Nephron progenitor cell (in vitro differentiated cells): Measurements from ENCODE around the gene NUP210.

Experiments used
- DNase-seq: peaks from one replicate; pipeline ENCODE4 v3.0.0; 2021
- H3K27ac Mint-ChIP-seq: 2 replicates; pipeline ENCODE4 v1.8.0; 2021; ENCODE audit warnings: mild to moderate bottlenecking, moderate library complexity, mixed read lengths
- H3K27me3 Mint-ChIP-seq: 2 replicates; pipeline ENCODE4 v1.8.0; 2021; ENCODE audit warnings: mild to moderate bottlenecking, low read depth, mixed read lengths; ENCODE audit not compliant: poor library complexity
- H3K36me3 Mint-ChIP-seq: 2 replicates; pipeline ENCODE4 v1.8.0; 2021; ENCODE audit warnings: low read depth, mixed read lengths
- H3K4me1 Mint-ChIP-seq: 2 replicates; pipeline ENCODE4 v1.8.0; 2021; ENCODE audit warnings: mixed read lengths
- H3K4me3 Mint-ChIP-seq: 2 replicates; pipeline ENCODE4 v1.8.0; 2021; ENCODE audit warnings: mild to moderate bottlenecking, moderate library complexity, mixed read lengths
- H3K9me3 Mint-ChIP-seq: 2 replicates; pipeline ENCODE4 v1.8.0; 2021; ENCODE audit warnings: mild to moderate bottlenecking, moderate library complexity, mixed read lengths
- CTCF ChIP-seq: fragments of 200-600 bp; sonication (generic); IDR thresholded peaks from 2 replicates; pipeline ENCODE4 v1.5.0; 2021; ENCODE audit warnings: antibody characterized with exemption

NUP210 gene

GRCh38 chr3:13274551-13275332 is 145.4 kb downstream of the NUP210 start:
- TF ChIP-seq CTCF = no peak

GRCh38 chr3:13274125-13274524 is 146.0 kb downstream of the NUP210 start:
- no peak overlapping the region for H3K27ac Mint-ChIP-seq
- no peak for TF ChIP-seq CTCF
- DNase-seq = no peak
- H3K36me3 Mint-ChIP-seq = no peaks in the 10 kb centered on the region
- peaks cover 23% of the 10 kb centered on the region for H3K4me1 Mint-ChIP-seq
- peaks cover 17% of the 10 kb centered on the region for H3K27me3 Mint-ChIP-seq
- no peak overlapping the region for H3K4me3 Mint-ChIP-seq
- peaks cover 4% of the 10 kb centered on the region for H3K9me3 Mint-ChIP-seq

More at GRCh38 chr3:13274551-13275332, 145.4 kb downstream of the NUP210 start:
- Mint-ChIP-seq H3K4me1 (peaks cover 23% of the 10 kb centered on the region), H3K27ac (no peak overlapping the region), H3K4me3 (no peak overlapping the region), H3K9me3 (no peaks in the 10 kb centered on the region), H3K27me3 (peaks cover 17% of the 10 kb centered on the region), H3K36me3 (no peaks in the 10 kb centered on the region)
- no peak for DNase-seq

GRCh38 chr3:13273604-13274105 is 146.5 kb downstream of the NUP210 start:
- Mint-ChIP-seq H3K4me1 (peaks cover 23% of the 10 kb centered on the region), H3K4me3 (no peak overlapping the region), H3K27me3 (peaks cover 17% of the 10 kb centered on the region), H3K27ac (no peak overlapping the region), H3K36me3 (no peaks in the 10 kb centered on the region), H3K9me3 (peaks cover 4% of the 10 kb centered on the region)
- no peak for TF ChIP-seq CTCF
- no peak for DNase-seq

GRCh38 chr3:13272831-13273603 is 147.1 kb downstream of the NUP210 start:
- H3K36me3 Mint-ChIP-seq = no peaks in the 10 kb centered on the region
- peaks cover 17% of the 10 kb centered on the region for H3K27me3 Mint-ChIP-seq
- TF ChIP-seq CTCF = no peak
- H3K9me3 Mint-ChIP-seq = peaks cover 4% of the 10 kb centered on the region
- DNase-seq = no peak
- no peak overlapping the region for H3K4me3 Mint-ChIP-seq
- H3K4me1 Mint-ChIP-seq = peaks cover 20% of the 10 kb centered on the region
- no peak overlapping the region for H3K27ac Mint-ChIP-seq

DNA sequence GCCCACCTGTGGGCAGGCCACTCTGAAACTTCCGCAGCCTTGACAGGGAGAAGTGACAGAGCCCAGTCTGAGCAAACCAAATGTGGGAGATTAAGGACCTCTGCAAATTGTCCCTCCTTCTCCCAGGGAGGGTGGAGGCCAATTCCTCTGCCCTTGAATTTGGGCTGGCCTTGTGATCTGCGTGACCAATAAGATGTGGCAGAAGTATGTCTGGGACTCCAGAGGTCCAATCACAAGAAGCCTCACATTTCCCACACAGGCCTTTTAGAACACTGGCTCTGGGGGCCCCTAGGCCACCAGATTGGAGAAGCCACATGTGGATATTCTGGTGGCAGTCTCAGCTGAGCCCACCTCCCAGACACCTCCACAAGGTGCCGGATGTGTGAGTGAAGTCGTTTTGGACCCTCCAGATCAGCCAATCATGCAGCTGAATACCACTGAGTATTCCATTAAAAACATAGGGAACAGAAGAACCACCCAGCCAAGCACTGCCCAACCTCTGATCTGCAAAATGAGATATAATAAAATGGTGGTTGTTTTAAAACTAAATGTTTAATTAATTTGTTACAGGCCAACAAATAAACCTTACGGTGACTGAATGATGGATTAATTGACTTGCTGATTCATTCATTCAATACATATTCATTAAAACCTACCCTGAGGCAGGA is 150.3 kb downstream of the NUP210 start:
- Mint-ChIP-seq H3K4me3 (no peak overlapping the region), H3K36me3 (no peaks in the 10 kb centered on the region), H3K9me3 (peaks cover 8% of the 10 kb centered on the region), H3K27me3 (peaks cover 5% of the 10 kb centered on the region), H3K4me1 (peaks cover 12% of the 10 kb centered on the region), H3K27ac (no peak overlapping the region)
- TF ChIP-seq CTCF = no peak
- no peak for DNase-seq
